ENCODE measurements around the gene IL17RA.

DNA sequence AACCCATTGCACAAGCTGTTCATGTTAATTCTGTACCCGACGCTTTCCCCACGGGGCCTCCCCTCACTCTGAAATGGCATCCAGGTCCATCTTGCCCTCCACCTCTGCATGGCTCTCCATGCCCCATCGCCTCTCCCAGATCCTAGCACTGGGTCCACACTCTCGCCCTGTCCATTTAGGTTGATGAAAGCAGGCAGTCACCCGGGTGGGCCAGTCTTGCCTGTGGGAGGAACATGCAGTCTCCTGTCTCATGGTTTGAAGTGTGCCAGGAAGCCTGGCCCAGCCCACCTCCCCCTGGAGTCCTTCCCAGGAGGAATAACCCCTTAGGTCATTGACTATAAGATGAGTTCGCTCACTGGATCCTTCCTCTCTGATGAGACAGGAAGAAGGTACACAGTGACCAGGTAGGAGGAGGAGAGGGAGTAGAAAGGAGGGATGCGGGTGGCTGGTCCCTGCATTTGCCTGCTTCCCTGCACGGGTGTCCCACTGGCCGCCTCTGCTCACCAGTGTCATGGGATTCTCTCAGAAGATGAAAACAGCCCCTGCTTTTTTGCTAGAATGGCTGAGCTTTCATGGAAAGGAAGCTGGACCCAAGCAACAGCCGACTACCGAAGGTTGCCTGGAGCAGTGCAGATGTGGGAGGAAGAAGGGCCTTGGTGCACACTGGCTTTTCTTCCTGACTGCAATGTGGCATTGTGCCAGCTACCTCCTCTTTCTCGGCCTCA lies 29.5 kb downstream of the IL17RA start:
- TF ChIP-seq, protein P1, sequence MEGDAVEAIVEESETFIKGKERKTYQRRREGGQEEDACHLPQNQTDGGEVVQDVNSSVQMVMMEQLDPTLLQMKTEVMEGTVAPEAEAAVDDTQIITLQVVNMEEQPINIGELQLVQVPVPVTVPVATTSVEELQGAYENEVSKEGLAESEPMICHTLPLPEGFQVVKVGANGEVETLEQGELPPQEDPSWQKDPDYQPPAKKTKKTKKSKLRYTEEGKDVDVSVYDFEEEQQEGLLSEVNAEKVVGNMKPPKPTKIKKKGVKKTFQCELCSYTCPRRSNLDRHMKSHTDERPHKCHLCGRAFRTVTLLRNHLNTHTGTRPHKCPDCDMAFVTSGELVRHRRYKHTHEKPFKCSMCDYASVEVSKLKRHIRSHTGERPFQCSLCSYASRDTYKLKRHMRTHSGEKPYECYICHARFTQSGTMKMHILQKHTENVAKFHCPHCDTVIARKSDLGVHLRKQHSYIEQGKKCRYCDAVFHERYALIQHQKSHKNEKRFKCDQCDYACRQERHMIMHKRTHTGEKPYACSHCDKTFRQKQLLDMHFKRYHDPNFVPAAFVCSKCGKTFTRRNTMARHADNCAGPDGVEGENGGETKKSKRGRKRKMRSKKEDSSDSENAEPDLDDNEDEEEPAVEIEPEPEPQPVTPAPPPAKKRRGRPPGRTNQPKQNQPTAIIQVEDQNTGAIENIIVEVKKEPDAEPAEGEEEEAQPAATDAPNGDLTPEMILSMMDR (tag by site-specific recombination; IDR thresholded peaks at IDR 0.05), result no peak
- TF ChIP-seq ZNF76 (tag by site-specific recombination; IDR thresholded peaks at IDR 0.05; ENCODE audit: borderline replicate concordance, low read depth) (no peak), ZNF624 (tag by site-specific recombination; IDR thresholded peaks at IDR 0.05) (no peak), ZNF274 (IDR thresholded peaks at IDR 0.05; ENCODE audit: low read length) (no peak), ZNF274 (tag by site-specific recombination; IDR thresholded peaks at IDR 0.05; ENCODE audit: borderline replicate concordance) (no peak), ZFP37 (tag by site-specific recombination; IDR thresholded peaks at IDR 0.05) (no peak), ZNF660 (tag by site-specific recombination; IDR thresholded peaks at IDR 0.05) (no peak)
- TF ChIP-seq, protein P2, sequence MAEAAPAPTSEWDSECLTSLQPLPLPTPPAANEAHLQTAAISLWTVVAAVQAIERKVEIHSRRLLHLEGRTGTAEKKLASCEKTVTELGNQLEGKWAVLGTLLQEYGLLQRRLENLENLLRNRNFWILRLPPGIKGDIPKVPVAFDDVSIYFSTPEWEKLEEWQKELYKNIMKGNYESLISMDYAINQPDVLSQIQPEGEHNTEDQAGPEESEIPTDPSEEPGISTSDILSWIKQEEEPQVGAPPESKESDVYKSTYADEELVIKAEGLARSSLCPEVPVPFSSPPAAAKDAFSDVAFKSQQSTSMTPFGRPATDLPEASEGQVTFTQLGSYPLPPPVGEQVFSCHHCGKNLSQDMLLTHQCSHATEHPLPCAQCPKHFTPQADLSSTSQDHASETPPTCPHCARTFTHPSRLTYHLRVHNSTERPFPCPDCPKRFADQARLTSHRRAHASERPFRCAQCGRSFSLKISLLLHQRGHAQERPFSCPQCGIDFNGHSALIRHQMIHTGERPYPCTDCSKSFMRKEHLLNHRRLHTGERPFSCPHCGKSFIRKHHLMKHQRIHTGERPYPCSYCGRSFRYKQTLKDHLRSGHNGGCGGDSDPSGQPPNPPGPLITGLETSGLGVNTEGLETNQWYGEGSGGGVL (tag by site-specific recombination; IDR thresholded peaks at IDR 0.05), result no peak
- TF ChIP-seq, protein P3, sequence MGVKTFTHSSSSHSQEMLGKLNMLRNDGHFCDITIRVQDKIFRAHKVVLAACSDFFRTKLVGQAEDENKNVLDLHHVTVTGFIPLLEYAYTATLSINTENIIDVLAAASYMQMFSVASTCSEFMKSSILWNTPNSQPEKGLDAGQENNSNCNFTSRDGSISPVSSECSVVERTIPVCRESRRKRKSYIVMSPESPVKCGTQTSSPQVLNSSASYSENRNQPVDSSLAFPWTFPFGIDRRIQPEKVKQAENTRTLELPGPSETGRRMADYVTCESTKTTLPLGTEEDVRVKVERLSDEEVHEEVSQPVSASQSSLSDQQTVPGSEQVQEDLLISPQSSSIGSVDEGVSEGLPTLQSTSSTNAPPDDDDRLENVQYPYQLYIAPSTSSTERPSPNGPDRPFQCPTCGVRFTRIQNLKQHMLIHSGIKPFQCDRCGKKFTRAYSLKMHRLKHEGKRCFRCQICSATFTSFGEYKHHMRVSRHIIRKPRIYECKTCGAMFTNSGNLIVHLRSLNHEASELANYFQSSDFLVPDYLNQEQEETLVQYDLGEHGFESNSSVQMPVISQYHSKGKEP (tag by site-specific recombination; IDR thresholded peaks at IDR 0.05), result no peak
- TF ChIP-seq, protein P4, sequence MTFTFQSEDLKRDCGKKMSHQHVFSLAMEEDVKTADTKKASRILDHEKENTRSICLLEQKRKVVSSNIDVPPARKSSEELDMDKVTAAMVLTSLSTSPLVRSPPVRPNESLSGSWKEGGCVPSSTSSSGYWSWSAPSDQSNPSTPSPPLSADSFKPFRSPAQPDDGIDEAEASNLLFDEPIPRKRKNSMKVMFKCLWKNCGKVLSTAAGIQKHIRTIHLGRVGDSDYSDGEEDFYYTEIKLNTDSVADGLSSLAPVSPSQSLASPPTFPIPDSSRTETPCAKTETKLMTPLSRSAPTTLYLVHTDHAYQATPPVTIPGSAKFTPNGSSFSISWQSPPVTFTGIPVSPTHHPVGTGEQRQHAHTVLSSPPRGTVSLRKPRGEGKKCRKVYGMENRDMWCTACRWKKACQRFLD (tag by site-specific recombination; IDR thresholded peaks at IDR 0.05), result no peak
- TF ChIP-seq, protein P5, sequence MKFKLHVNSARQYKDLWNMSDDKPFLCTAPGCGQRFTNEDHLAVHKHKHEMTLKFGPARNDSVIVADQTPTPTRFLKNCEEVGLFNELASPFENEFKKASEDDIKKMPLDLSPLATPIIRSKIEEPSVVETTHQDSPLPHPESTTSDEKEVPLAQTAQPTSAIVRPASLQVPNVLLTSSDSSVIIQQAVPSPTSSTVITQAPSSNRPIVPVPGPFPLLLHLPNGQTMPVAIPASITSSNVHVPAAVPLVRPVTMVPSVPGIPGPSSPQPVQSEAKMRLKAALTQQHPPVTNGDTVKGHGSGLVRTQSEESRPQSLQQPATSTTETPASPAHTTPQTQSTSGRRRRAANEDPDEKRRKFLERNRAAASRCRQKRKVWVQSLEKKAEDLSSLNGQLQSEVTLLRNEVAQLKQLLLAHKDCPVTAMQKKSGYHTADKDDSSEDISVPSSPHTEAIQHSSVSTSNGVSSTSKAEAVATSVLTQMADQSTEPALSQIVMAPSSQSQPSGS (tag by site-specific recombination; IDR thresholded peaks at IDR 0.05; ENCODE audit: low read depth), result no peak
